Brain pericyte (primary cell): ENCODE measurements around the gene MYBL2.

Experiments
- DNase-seq: peaks from one replicate; pipeline ENCODE4 v3.0.0-alpha.2; 2012; ENCODE audit warnings: low read depth, low spot score

MYBL2 gene

GRCh38 chr20:43722153-43722505, 55.2 kb downstream of the MYBL2 start:
- DNase-seq = no peak

- DNase-seq = no peak
Measured at GRCh38 chr20:43723186-43723585, 56.3 kb downstream of the MYBL2 start.

- no peak for DNase-seq
Measured at GRCh38 chr20:43723735-43724134, 56.8 kb downstream of the MYBL2 start.

GRCh38 chr20:43724383-43724782, 57.5 kb downstream of the MYBL2 start:
- DNase-seq = no peak

GRCh38 chr20:43725666-43726065, 58.8 kb downstream of the MYBL2 start:
- DNase-seq = no peak

- no peak for DNase-seq
Measured at GRCh38 chr20:43726333-43726732, 59.4 kb downstream of the MYBL2 start.

- no peak for DNase-seq
Measured at GRCh38 chr20:43726811-43727338, 60.0 kb downstream of the MYBL2 start, which contains the start of gene GTSF1L. GTSF1L (minus strand) TSS chr20:43727002; CDS start chr20:43726694, 308 bp downstream.

- no peak for DNase-seq
Measured at GRCh38 chr20:43727980-43728590, 61.2 kb downstream of the MYBL2 start.

GRCh38 chr20:43728686-43729255, 61.9 kb downstream of the MYBL2 start:
- no peak for DNase-seq

- DNase-seq = peak; percentile 27
Measured at GRCh38 chr20:43731469-43731868, 64.6 kb downstream of the MYBL2 start.

- DNase-seq = no peak
Measured at GRCh38 chr20:43731927-43732326, 65.0 kb downstream of the MYBL2 start.

- DNase-seq = no peak
Measured at GRCh38 chr20:43736588-43737158, 69.8 kb downstream of the MYBL2 start.

GRCh38 chr20:43737925-43738324, 71.0 kb downstream of the MYBL2 start:
- DNase-seq = no peak

GRCh38 chr20:43739148-43739749, 72.3 kb downstream of the MYBL2 start:
- no peak for DNase-seq

- DNase-seq = no peak
Measured at GRCh38 chr20:43740642-43741041, 73.7 kb downstream of the MYBL2 start.

GRCh38 chr20:43744151-43744611, 77.3 kb downstream of the MYBL2 start:
- no peak for DNase-seq

- no peak for DNase-seq
Measured at GRCh38 chr20:43744966-43745730, 78.2 kb downstream of the MYBL2 start.

GRCh38 chr20:43746344-43747137, 79.6 kb downstream of the MYBL2 start:
- DNase-seq = no peak

- DNase-seq = no peak
Measured at GRCh38 chr20:43748274-43748673, 81.4 kb downstream of the MYBL2 start.

GRCh38 chr20:43749734-43750294, 82.9 kb downstream of the MYBL2 start:
- DNase-seq = no peak

- no peak for DNase-seq
Measured at GRCh38 chr20:43750774-43751166, 83.9 kb downstream of the MYBL2 start.
